GM18517 (cell line): ENCODE results near the gene PPP3CB.
A peak's percentile ranks its signal among the peaks of the same experiment; 100 is the strongest.

ENCODE experiments used
- ATAC-seq: cut with Tn5 transposase; IDR thresholded peaks from one replicate; pipeline ENCODE4 v1.9.1; 2021; ENCODE audit warnings: mild to moderate bottlenecking, moderate library complexity; ENCODE audit not compliant: unreplicated experiment

PPP3CB gene

GRCh38 chr10:73495884-73496674 lies at the start of gene PPP3CB:
Gene PPP3CB, minus strand, starts transcription at chr10:73496024. Its CDS starts 135 bp downstream, at chr10:73495889.
- ATAC-seq: peak; percentile 44

GRCh38 chr10:73545357-73545756 lies 49.5 kb upstream of the PPP3CB start:
- no peak for ATAC-seq

GRCh38 chr10:73537709-73538108 lies 41.9 kb upstream of the PPP3CB start:
- no peak for ATAC-seq

GRCh38 chr10:73537288-73537687 lies 41.5 kb upstream of the PPP3CB start:
- no peak for ATAC-seq

- no peak for ATAC-seq
Measured at GRCh38 chr10:73534857-73535256, 39.0 kb upstream of the PPP3CB start.

GRCh38 chr10:73529089-73529832 lies 33.4 kb upstream of the PPP3CB start:
- no peak for ATAC-seq

GRCh38 chr10:73522263-73522662 lies 26.4 kb upstream of the PPP3CB start:
- no peak for ATAC-seq

GRCh38 chr10:73519336-73519735 lies 23.5 kb upstream of the PPP3CB start:
- no peak for ATAC-seq

GRCh38 chr10:73517166-73517888 lies 21.5 kb upstream of the PPP3CB start:
- no peak for ATAC-seq

- ATAC-seq: no peak
Measured at GRCh38 chr10:73512207-73512743, 16.5 kb upstream of the PPP3CB start.

GRCh38 chr10:73509695-73510094 lies 13.9 kb upstream of the PPP3CB start:
- ATAC-seq: no peak

GRCh38 chr10:73506491-73506890 lies 10.7 kb upstream of the PPP3CB start:
- ATAC-seq: no peak

- ATAC-seq: no peak
Measured at GRCh38 chr10:73506074-73506473, 10.2 kb upstream of the PPP3CB start.

- ATAC-seq: no peak
Measured at GRCh38 chr10:73503037-73503436, 7.2 kb upstream of the PPP3CB start.

- ATAC-seq: no peak
Measured at GRCh38 chr10:73501651-73502050, 5.8 kb upstream of the PPP3CB start.

GRCh38 chr10:73497623-73498022 lies 1.8 kb upstream of the PPP3CB start:
- ATAC-seq: no peak

GRCh38 chr10:73495226-73495883 lies 469 bp downstream of the PPP3CB start:
- ATAC-seq: peak; percentile 86

- no peak for ATAC-seq
Measured at GRCh38 chr10:73494877-73495225, 973 bp downstream of the PPP3CB start.

- no peak for ATAC-seq
Measured at GRCh38 chr10:73494213-73494612, 1.6 kb downstream of the PPP3CB start.

- ATAC-seq: no peak
Measured at GRCh38 chr10:73493781-73494180, 2.0 kb downstream of the PPP3CB start.

GRCh38 chr10:73486601-73487000 lies 9.2 kb downstream of the PPP3CB start:
- ATAC-seq: no peak
